ENCODE measurements around the gene HIC1.

Gene HIC1

DNA sequence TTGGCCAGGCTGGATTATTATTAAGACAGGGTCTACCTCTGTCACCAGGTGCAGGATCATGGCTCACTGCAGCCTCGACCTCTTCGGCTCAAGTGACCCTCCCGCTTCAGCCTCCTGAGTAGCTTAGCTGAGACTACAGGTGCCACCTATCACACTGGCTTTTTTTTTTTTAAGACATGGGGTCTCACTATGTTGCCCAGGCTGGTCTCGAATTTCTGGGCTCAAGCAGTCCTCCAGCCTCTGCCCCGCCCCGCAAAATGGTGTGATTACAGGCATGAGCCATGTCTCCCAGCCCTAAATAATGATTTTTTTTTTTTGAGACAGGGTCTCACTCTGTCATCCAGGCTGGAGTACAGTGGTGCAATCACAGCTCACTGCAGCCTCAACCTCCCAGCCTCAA, 7.3 kb upstream of the HIC1 start:
- H3K9ac ChIP-seq (ENCODE audit: low read length): no peak overlapping the region
- no CpG with 5 or more reads among the region's 6 CpGs for WGBS (ENCODE audit: extremely low coverage, insufficient coverage, insufficient read length)
- no peak for DNase-seq
- H3K4me1 ChIP-seq (ENCODE audit: control insufficient read depth in 1 of 2, insufficient read depth in 2 of 2, low read length in 2 of 2): peaks cover 11 to 21% of the 10 kb centered on the region in 2 experiments
- H3K4me2 ChIP-seq (ENCODE audit: low read length): no peak overlapping the region
- no peak overlapping the region for H3K27ac ChIP-seq (ENCODE audit: low read depth, low read length)
- H2AK5ac ChIP-seq (ENCODE audit: low read length): no peak overlapping the region
- H4K91ac ChIP-seq (ENCODE audit: low read depth, low read length): no peak overlapping the region
- no peaks in the 10 kb centered on the region for H3K79me1 ChIP-seq (ENCODE audit: low read length)
- H3K27me3 ChIP-seq (ENCODE audit: insufficient read depth, low read length): peaks cover 22% of the 10 kb centered on the region
- no peak overlapping the region for H4K12ac ChIP-seq (ENCODE audit: low read depth, low read length)
- H3K4ac ChIP-seq (ENCODE audit: low read depth, low read length): no peak overlapping the region
- no peak overlapping the region for H3K4me3 ChIP-seq (ENCODE audit: low read depth, low read length)
- no peak overlapping the region for H2BK120ac ChIP-seq (ENCODE audit: insufficient read depth, low read length, poor library complexity)
- no peak overlapping the region for H2BK12ac ChIP-seq (ENCODE audit: low read length)
- no peaks in the 10 kb centered on the region for H3K79me2 ChIP-seq (ENCODE audit: control insufficient read depth, insufficient read depth, low read length, poor library complexity)
- H3K18ac ChIP-seq (ENCODE audit: low read length): no peak overlapping the region
- H3K9me3 ChIP-seq (ENCODE audit: insufficient read depth, low read depth, low read length): no peaks in the 10 kb centered on the region
- H4K8ac ChIP-seq (ENCODE audit: low read depth, low read length): no peak overlapping the region
- no peak overlapping the region for H3K14ac ChIP-seq (ENCODE audit: low read length)
- peaks cover 3 to 10% of the 10 kb centered on the region in 2 experiments for H3K36me3 ChIP-seq (ENCODE audit: control insufficient read depth in 1 of 2, insufficient read depth in 2 of 2, low read length in 2 of 2)
- no peak overlapping the region for H3K23ac ChIP-seq (ENCODE audit: low read length)
- H2AFZ ChIP-seq (ENCODE audit: insufficient read depth, low read length, poor library complexity): no peak overlapping the region
- no peak overlapping the region for H2BK5ac ChIP-seq (ENCODE audit: low read depth, low read length, poor library complexity)

GRCh38 chr17:2048805-2049204, 6.1 kb upstream of the HIC1 start:
- H3K18ac ChIP-seq (ENCODE audit: low read length): no peak overlapping the region

DNA sequence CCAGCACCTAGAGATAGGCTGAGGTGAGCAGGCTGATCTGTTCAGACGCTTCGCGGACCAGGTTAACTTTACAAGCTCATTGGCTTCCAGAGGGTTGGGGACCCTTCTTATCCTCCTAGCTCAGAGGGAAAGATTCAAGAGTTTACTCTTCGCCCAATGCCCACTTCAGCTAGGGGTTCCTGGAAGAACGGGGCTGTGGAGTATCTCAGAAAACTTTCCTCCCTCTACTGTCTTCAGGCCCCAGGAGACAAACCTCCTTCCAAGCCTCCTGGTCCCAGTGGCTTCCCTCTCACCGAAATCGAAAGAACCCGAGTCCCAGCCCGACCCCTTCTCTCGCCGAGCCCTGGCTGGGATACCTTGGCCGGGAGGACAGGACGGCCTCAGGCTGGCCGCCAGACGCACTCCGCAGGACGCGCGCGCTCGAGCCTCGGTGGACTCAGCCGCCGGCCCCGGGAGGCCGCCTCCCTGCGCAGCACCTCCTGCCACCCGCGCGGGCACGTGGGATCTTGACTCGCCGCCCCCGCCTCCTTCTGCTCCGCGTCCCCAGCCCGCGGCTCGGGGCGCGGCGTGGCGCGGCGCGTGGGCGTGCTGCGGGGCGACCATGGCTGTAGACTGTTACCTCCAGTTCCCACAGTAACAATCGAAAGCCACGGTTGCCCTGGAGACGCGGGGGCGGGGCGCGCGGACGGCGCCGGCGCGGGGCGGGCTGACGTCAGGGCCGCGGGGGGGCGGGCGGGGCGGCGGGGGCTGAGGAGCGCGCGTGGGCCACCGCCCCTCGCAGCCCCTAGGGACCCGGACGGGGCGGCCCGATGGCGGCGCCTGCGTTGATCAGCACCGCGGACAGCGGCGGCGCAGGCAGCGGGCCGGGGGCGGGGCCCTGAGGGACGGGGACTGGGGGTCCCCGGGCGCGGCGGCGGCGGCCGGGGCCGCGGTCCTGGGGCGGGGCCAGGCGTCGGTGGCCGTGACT, 5.3 kb upstream of the HIC1 start:
- H3K4me3 ChIP-seq (ENCODE audit: low read depth, low read length): peak overlapping the region; percentile 80
- H2AK5ac ChIP-seq (ENCODE audit: low read length): no peak overlapping the region
- peak; percentile 59 to 86 for DNase-seq
- peak overlapping the region; percentile 99 for H3K4me2 ChIP-seq (ENCODE audit: low read length)
- H2BK120ac ChIP-seq (ENCODE audit: insufficient read depth, low read length, poor library complexity): no peak overlapping the region
- H4K91ac ChIP-seq (ENCODE audit: low read depth, low read length): no peak overlapping the region
- H2AFZ ChIP-seq (ENCODE audit: insufficient read depth, low read length, poor library complexity): no peak overlapping the region
- no peak overlapping the region for H4K12ac ChIP-seq (ENCODE audit: low read depth, low read length)
- no peaks in the 10 kb centered on the region for H3K36me3 ChIP-seq (ENCODE audit: control insufficient read depth in 1 of 2, insufficient read depth in 2 of 2, low read length in 2 of 2)
- no peak overlapping the region for H3K27ac ChIP-seq (ENCODE audit: low read depth, low read length)
- no peak overlapping the region for H3K14ac ChIP-seq (ENCODE audit: low read length)
- H3K9ac ChIP-seq (ENCODE audit: low read length): no peak overlapping the region
- H4K8ac ChIP-seq (ENCODE audit: low read depth, low read length): no peak overlapping the region
- WGBS (ENCODE audit: extremely low coverage, insufficient coverage, insufficient read length): no CpG with 5 or more reads among the region's 104 CpGs
- H3K79me2 ChIP-seq (ENCODE audit: control insufficient read depth, insufficient read depth, low read length, poor library complexity): no peaks in the 10 kb centered on the region
- H3K18ac ChIP-seq (ENCODE audit: low read length): no peak overlapping the region
- no peaks in the 10 kb centered on the region for H3K9me3 ChIP-seq (ENCODE audit: insufficient read depth, low read depth, low read length)
- no peak overlapping the region for H3K4ac ChIP-seq (ENCODE audit: low read depth, low read length)
- no peak overlapping the region for H3K23ac ChIP-seq (ENCODE audit: low read length)
- H2BK12ac ChIP-seq (ENCODE audit: low read length): no peak overlapping the region
- H2BK5ac ChIP-seq (ENCODE audit: low read depth, low read length, poor library complexity): no peak overlapping the region
- H3K27me3 ChIP-seq (ENCODE audit: insufficient read depth, low read length): peaks cover 30% of the 10 kb centered on the region
- H3K4me1 ChIP-seq (ENCODE audit: control insufficient read depth in 1 of 2, insufficient read depth in 2 of 2, low read length in 2 of 2): peaks cover 9 to 22% of the 10 kb centered on the region in 2 experiments
- H3K79me1 ChIP-seq (ENCODE audit: low read length): no peaks in the 10 kb centered on the region

More at GRCh38 chr17:2048805-2049204, 6.1 kb upstream of the HIC1 start:
- no peak overlapping the region for H3K4me3 ChIP-seq (ENCODE audit: low read depth, low read length)
- no peak overlapping the region for H4K8ac ChIP-seq (ENCODE audit: low read depth, low read length)
- no peaks in the 10 kb centered on the region for H3K79me2 ChIP-seq (ENCODE audit: control insufficient read depth, insufficient read depth, low read length, poor library complexity)
- no peak overlapping the region for H2BK120ac ChIP-seq (ENCODE audit: insufficient read depth, low read length, poor library complexity)
- DNase-seq: no peak
- no peak overlapping the region for H2AFZ ChIP-seq (ENCODE audit: insufficient read depth, low read length, poor library complexity)
- no peak overlapping the region for H3K4me2 ChIP-seq (ENCODE audit: low read length)
- H2BK5ac ChIP-seq (ENCODE audit: low read depth, low read length, poor library complexity): no peak overlapping the region
- no peaks in the 10 kb centered on the region for H3K79me1 ChIP-seq (ENCODE audit: low read length)
- H3K36me3 ChIP-seq (ENCODE audit: control insufficient read depth in 1 of 2, insufficient read depth in 2 of 2, low read length in 2 of 2): no peaks in the 10 kb centered on the region
- peaks cover 6 to 18% of the 10 kb centered on the region in 2 experiments for H3K4me1 ChIP-seq (ENCODE audit: control insufficient read depth in 1 of 2, insufficient read depth in 2 of 2, low read length in 2 of 2)
- no peak overlapping the region for H3K23ac ChIP-seq (ENCODE audit: low read length)
- H3K14ac ChIP-seq (ENCODE audit: low read length): no peak overlapping the region
- H2AK5ac ChIP-seq (ENCODE audit: low read length): no peak overlapping the region
- no CpG with 5 or more reads among the region's 9 CpGs for WGBS (ENCODE audit: extremely low coverage, insufficient coverage, insufficient read length)
- no peak overlapping the region for H3K9ac ChIP-seq (ENCODE audit: low read length)
- no peaks in the 10 kb centered on the region for H3K9me3 ChIP-seq (ENCODE audit: insufficient read depth, low read depth, low read length)
- H3K27ac ChIP-seq (ENCODE audit: low read depth, low read length): no peak overlapping the region
- no peak overlapping the region for H2BK12ac ChIP-seq (ENCODE audit: low read length)
- H3K27me3 ChIP-seq (ENCODE audit: insufficient read depth, low read length): peaks cover 29% of the 10 kb centered on the region
- no peak overlapping the region for H4K12ac ChIP-seq (ENCODE audit: low read depth, low read length)
- no peak overlapping the region for H3K4ac ChIP-seq (ENCODE audit: low read depth, low read length)
- H4K91ac ChIP-seq (ENCODE audit: low read depth, low read length): no peak overlapping the region

GRCh38 chr17:2050300-2051060, 4.4 kb upstream of the HIC1 start:
- H2BK12ac ChIP-seq (ENCODE audit: low read length): no peak overlapping the region
- no CpG with 5 or more reads among the region's 88 CpGs for WGBS (ENCODE audit: extremely low coverage, insufficient coverage, insufficient read length)
- H4K91ac ChIP-seq (ENCODE audit: low read depth, low read length): no peak overlapping the region
- H3K9me3 ChIP-seq (ENCODE audit: insufficient read depth, low read depth, low read length): no peaks in the 10 kb centered on the region
- no peak overlapping the region for H2BK120ac ChIP-seq (ENCODE audit: insufficient read depth, low read length, poor library complexity)
- H3K79me2 ChIP-seq (ENCODE audit: control insufficient read depth, insufficient read depth, low read length, poor library complexity): no peaks in the 10 kb centered on the region
- H3K4me1 ChIP-seq (ENCODE audit: control insufficient read depth in 1 of 2, insufficient read depth in 2 of 2, low read length in 2 of 2): peaks cover 15 to 27% of the 10 kb centered on the region in 2 experiments
- H3K27me3 ChIP-seq (ENCODE audit: insufficient read depth, low read length): peaks cover 36% of the 10 kb centered on the region
- peaks cover 4% of the 10 kb centered on the region for H3K79me1 ChIP-seq (ENCODE audit: low read length)
- H3K23ac ChIP-seq (ENCODE audit: low read length): no peak overlapping the region
- no peak overlapping the region for H2AFZ ChIP-seq (ENCODE audit: insufficient read depth, low read length, poor library complexity)
- no peak overlapping the region for H3K14ac ChIP-seq (ENCODE audit: low read length)
- no peak overlapping the region for H3K9ac ChIP-seq (ENCODE audit: low read length)
- H3K4me3 ChIP-seq (ENCODE audit: low read depth, low read length): peak overlapping the region; percentile 74
- no peak overlapping the region for H3K27ac ChIP-seq (ENCODE audit: low read depth, low read length)
- no peak overlapping the region for H3K4ac ChIP-seq (ENCODE audit: low read depth, low read length)
- H4K8ac ChIP-seq (ENCODE audit: low read depth, low read length): no peak overlapping the region
- H3K4me2 ChIP-seq (ENCODE audit: low read length): peak overlapping the region; percentile 63
- no peak overlapping the region for H3K18ac ChIP-seq (ENCODE audit: low read length)
- peak; percentile 59 to 77 for DNase-seq
- H4K12ac ChIP-seq (ENCODE audit: low read depth, low read length): no peak overlapping the region
- H2AK5ac ChIP-seq (ENCODE audit: low read length): no peak overlapping the region
- no peaks in the 10 kb centered on the region for H3K36me3 ChIP-seq (ENCODE audit: control insufficient read depth in 1 of 2, insufficient read depth in 2 of 2, low read length in 2 of 2)
- H2BK5ac ChIP-seq (ENCODE audit: low read depth, low read length, poor library complexity): no peak overlapping the region

Measured in trophoblast cell (in vitro differentiated cells and primary cell).